HEK293T (cell line): ENCODE results near the gene CDC45.

Experiments used
- CTCF ChIA-PET: fragments of 350-600 bp; formaldehyde crosslinking; extraction: SDS; loops from one replicate; lab custom pipeline; 2021; ENCODE audit warnings: antibody characterized with exemption, inconsistent platforms; lab: Yijun Ruan, JAX
- POLR2A ChIA-PET: fragments of 350-600 bp; formaldehyde crosslinking; extraction: SDS; loops from one replicate; lab custom pipeline; 2020; ENCODE audit warnings: antibody characterized with exemption, inconsistent platforms; lab: Yijun Ruan, JAX
- DNase-seq: peaks from one replicate; pipeline ENCODE4 v3.0.0; 2012; ENCODE audit warnings: mixed read lengths; ENCODE audit errors: extremely low spot score
- ARNT ChIP-seq: fragments of 450-650 bp; IDR thresholded peaks from 2 replicates; pipeline ENCODE4 v1.6.1; 2017; ENCODE audit warnings: mild to moderate bottlenecking
- BHLHE40 ChIP-seq: fragments of 450-650 bp; IDR thresholded peaks from 2 replicates; pipeline ENCODE4 v1.6.1; 2016; ENCODE audit warnings: mild to moderate bottlenecking, moderate library complexity, borderline replicate concordance
- CTBP1 ChIP-seq: fragments of 450-650 bp; IDR thresholded peaks from 2 replicates; pipeline ENCODE4 v1.6.1; 2016; ENCODE audit warnings: borderline replicate concordance
- ELF4 ChIP-seq: fragments of 450-650 bp; IDR thresholded peaks from 2 replicates; pipeline ENCODE4 v1.6.1; 2017; ENCODE audit warnings: antibody characterized with exemption
- FOXA1 ChIP-seq: fragments of 450-650 bp; IDR thresholded peaks from 2 replicates; pipeline ENCODE4 v1.6.1; 2016; ENCODE audit warnings: mild to moderate bottlenecking
- FOXK2 ChIP-seq: fragments of 450-650 bp; IDR thresholded peaks from 2 replicates; pipeline ENCODE4 v1.6.1; 2016; ENCODE audit warnings: mild to moderate bottlenecking
- FOXM1 ChIP-seq: fragments of 450-650 bp; IDR thresholded peaks from 2 replicates; pipeline ENCODE4 v1.6.1; 2017; ENCODE audit warnings: mild to moderate bottlenecking, borderline replicate concordance
- HDGF ChIP-seq: fragments of 450-650 bp; IDR thresholded peaks from 2 replicates; pipeline ENCODE4 v1.6.1; 2017; ENCODE audit warnings: antibody characterized with exemption, borderline replicate concordance
- L3MBTL2 ChIP-seq: fragments of 450-650 bp; conservative IDR thresholded peaks from 2 replicates; pipeline ENCODE4 v1.6.1; 2016; ENCODE audit warnings: mild to moderate bottlenecking
- LEF1 ChIP-seq: fragments of 450-650 bp; IDR thresholded peaks from 2 replicates; pipeline ENCODE4 v1.6.1; 2017; ENCODE audit warnings: mild to moderate bottlenecking, borderline replicate concordance
- NFRKB ChIP-seq: fragments of 450-650 bp; IDR thresholded peaks from 2 replicates; pipeline ENCODE4 v1.6.1; 2016; ENCODE audit warnings: mild to moderate bottlenecking, moderate library complexity
- SP1 ChIP-seq: fragments of 450-650 bp; IDR thresholded peaks from 2 replicates; pipeline ENCODE4 v1.6.1; 2017
- SUZ12 ChIP-seq: fragments of 450-650 bp; IDR thresholded peaks from 2 replicates; pipeline ENCODE4 v1.6.1; 2016; ENCODE audit warnings: mild to moderate bottlenecking
- TARDBP ChIP-seq: fragments of 450-650 bp; IDR thresholded peaks from 2 replicates; pipeline ENCODE4 v1.6.1; 2016
- ZNF384 ChIP-seq: fragments of 450-650 bp; IDR thresholded peaks from 2 replicates; pipeline ENCODE4 v1.6.1; 2016
- TF ChIP-seq, protein P1 (sequence below): fragments of 450-650 bp; IDR thresholded peaks from 2 replicates; pipeline ENCODE4 v1.6.1; 2016

The CDC45 gene

DNA sequence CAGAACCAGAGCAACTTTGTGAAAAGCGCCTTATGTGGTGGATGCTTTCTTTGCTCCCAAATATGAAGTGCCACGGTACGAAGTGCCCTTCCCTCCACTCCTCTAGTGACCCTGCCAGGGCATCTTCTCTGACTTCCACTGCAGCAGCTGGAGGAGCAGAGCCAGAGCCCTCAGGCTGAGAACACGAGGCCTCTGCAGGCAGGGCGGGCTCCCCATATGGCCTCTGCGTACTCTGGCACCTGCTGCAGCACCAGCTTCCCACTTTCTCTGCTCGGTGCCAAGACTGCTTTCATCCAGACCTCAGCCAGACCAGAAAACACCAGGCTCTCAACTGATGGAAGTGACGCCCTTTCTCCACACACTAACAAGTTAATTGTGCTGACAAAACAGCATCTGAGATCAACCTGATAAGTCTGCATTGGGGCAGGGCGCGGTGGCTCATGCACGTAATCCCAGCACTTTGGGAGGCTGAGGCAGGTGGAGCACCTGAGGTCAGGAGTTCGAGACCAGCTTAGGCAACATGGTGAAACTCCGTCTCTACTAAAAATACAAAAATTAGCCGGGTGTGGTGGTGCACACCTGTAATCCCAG is 13.5 kb upstream of the CDC45 start:
- no peak for TF ChIP-seq L3MBTL2
- no peak for TF ChIP-seq FOXK2
- no peak for TF ChIP-seq ELF4
- TF ChIP-seq SUZ12, result no peak
- TF ChIP-seq LEF1, result no peak
- TF ChIP-seq SP1, result no peak
- no peak for TF ChIP-seq TARDBP
- TF ChIP-seq FOXA1, result no peak
- TF ChIP-seq NFRKB, result no peak
- no peak for TF ChIP-seq HDGF
- TF ChIP-seq BHLHE40, result no peak
- CTCF ChIA-PET, result no interaction called here
- DNase-seq, result no peak
- POLR2A ChIA-PET, result interaction anchor here (0.8 kb wide), 1 partner anchor 12 kb away, joined by 4 read pairs; no protein-coding TSS in a partner anchor

DNA sequence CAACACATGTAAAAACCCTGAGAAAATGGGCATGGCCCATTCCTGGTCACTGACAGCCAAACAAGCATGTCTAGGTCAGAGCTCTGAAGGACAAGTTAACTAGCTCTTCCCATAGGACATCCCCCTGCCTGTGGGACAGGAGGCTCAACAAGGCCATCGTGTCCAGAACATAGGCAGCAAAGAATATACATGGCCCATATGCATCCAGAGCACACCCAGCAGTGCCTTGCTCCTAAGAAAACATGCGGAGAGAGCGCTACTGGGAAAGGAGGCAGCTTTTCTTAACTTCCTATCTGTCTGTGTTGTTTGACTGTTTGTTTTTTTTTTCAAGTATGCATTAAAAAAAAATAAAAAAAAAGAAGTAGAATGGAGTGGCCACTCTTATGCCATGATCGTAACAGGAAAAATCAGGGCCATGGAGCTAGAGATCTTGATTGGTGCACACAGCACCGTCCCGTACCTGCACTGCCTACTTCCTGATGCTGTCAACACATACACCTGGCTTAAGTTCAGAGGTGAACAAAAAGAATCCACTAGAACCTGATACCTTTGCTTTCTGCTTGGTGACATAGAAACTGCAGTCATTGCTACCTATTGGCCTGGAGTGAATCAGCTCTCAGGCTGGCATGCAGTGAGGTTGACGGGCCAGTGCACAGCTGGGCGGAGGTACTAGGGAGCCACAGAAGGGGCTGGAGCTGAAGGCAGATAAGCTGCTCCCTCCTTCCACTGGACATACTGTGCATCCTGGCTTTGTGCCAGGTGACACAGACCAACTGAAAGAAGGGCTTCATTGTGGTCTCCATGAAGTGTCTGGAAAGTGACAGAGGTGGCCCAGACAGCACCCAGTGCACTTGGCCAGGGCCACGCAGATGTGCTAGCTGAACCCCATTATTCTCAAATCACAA is 12.6 kb upstream of the CDC45 start:
- ChIA-PET CTCF (no interaction called here), POLR2A (interaction anchor here (0.8 to 0.9 kb wide), 2 partner anchors 11 to 12 kb away, joined by 4 read pairs; partner anchors contain the start of gene CDC45)
- no peak for TF ChIP-seq TARDBP
- no peak for TF ChIP-seq ELF4
- TF ChIP-seq NFRKB, result no peak
- no peak for TF ChIP-seq SUZ12
- no peak for TF ChIP-seq ARNT
- TF ChIP-seq SP1, result no peak
- TF ChIP-seq FOXK2, result no peak
- no peak for TF ChIP-seq LEF1
- TF ChIP-seq L3MBTL2, result no peak
- TF ChIP-seq FOXM1, result no peak
- TF ChIP-seq BHLHE40, result no peak
- TF ChIP-seq, protein P1, sequence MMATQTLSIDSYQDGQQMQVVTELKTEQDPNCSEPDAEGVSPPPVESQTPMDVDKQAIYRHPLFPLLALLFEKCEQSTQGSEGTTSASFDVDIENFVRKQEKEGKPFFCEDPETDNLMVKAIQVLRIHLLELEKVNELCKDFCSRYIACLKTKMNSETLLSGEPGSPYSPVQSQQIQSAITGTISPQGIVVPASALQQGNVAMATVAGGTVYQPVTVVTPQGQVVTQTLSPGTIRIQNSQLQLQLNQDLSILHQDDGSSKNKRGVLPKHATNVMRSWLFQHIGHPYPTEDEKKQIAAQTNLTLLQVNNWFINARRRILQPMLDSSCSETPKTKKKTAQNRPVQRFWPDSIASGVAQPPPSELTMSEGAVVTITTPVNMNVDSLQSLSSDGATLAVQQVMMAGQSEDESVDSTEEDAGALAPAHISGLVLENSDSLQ, result no peak
- DNase-seq, result no peak

DNA sequence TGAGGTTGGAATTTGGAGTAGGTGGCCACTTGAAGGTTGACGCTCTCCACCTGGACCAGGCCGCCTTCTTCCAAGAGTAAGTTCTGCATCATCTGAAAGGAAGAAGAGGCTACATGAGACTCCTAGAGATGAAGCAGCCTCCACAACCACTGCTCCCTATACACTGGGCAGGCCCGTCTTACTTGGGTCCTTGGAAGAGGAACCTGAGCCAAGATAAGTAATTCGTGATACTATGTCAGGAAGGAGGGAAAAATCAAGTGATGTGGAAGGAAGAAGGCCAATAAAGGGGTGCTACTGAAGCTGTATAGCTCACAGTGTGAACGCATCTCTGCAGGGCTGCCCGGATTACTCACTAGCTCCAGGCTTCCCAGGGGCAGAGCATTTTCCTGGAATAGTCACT is 11.8 kb upstream of the CDC45 start:
- TF ChIP-seq FOXK2 (no peak), ZNF384 (no peak), ELF4 (no peak), LEF1 (no peak), L3MBTL2 (no peak), ARNT (no peak), CTBP1 (no peak), TARDBP (no peak), SP1 (no peak), HDGF (no peak), FOXM1 (no peak), FOXA1 (no peak), SUZ12 (no peak), BHLHE40 (no peak), NFRKB (no peak)
- TF ChIP-seq, protein P1, result no peak
- DNase-seq, result no peak
- ChIA-PET POLR2A (interaction anchor here (1.3 kb wide), 1 partner anchor 12 kb away, joined by 4 read pairs; the partner anchor contains the start of gene CDC45), CTCF (no interaction called here)

DNA sequence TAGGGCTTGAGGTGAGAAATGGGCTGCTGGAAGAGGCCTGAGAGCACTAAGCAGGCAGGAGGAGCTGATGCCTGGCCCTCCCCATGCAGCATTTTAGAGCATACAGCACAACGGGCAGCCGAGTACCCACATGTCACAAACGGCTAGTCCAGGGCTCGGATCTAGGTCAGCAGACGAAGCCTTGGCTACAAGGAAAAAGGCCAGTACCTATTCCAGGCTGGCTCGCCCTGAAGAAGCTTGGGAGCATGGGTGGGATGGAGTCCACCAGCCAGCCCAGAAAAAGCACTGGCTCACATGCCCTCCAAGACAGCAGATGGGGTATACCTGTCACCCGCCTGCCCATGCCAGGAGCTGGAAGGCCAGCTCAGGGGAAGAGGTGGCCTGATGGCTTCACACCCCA is 10.3 kb upstream of the CDC45 start:
- CTCF ChIA-PET, result no interaction called here
- POLR2A ChIA-PET, result interaction anchor here (0.6 to 1.6 kb wide), 3 partner anchors 10 to 22 kb away, joined by 3 to 4 read pairs (median 4); partner anchors contain the start of genes C22orf39 and CDC45
- DNase-seq, result no peak
- TF ChIP-seq ARNT, result no peak
- TF ChIP-seq NFRKB, result no peak
- TF ChIP-seq, protein P1, result no peak
- TF ChIP-seq FOXM1, result no peak

DNA sequence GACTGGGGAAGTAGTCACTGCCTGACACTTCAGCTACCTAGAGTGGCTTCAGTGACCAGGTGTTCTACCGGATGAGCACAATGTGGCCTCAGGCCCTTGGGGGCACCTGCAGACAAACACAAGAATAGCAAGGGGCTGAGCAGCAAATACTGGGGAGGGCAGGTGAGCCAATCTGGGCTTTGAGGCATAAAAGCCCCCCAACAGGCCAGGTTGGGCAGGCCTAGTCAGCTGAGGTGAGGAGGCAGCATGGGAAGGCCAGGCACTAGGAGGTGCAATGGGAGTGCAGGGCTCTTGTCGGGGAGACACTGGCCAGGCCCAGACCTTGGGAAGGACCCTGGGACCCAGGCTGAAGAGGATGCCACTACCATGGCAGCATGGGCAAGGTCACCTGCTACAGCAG is 9.7 kb upstream of the CDC45 start:
- CTCF ChIA-PET, result no interaction called here
- TF ChIP-seq ARNT (no peak), FOXK2 (no peak), CTBP1 (no peak), FOXM1 (no peak), L3MBTL2 (no peak), BHLHE40 (no peak), HDGF (no peak), SP1 (no peak), SUZ12 (no peak), TARDBP (no peak), ELF4 (no peak), NFRKB (no peak), LEF1 (no peak), ZNF384 (no peak), FOXA1 (no peak)
- TF ChIP-seq, protein P1, result no peak
- POLR2A ChIA-PET, result interaction anchor here (0.6 to 1.6 kb wide), 2 partner anchors 10 to 22 kb away, joined by 3 to 4 read pairs; partner anchors contain the start of genes C22orf39 and CDC45
- no peak for DNase-seq
